NCI-H345 (cell line): ENCODE results near the gene CMSS1.
"Not testable (repeated sequence)": the region's sequence is repeated elsewhere in the genome, so short reads cannot be mapped to it uniquely, and the experiment has no call there.

Experiments used
- DNase-seq: peaks from one replicate; lab custom pipeline; 2025; lab: John Stamatoyannopoulos, UW

The CMSS1 gene

GRCh38 chr3:100024520-100025303, 207.1 kb downstream of the CMSS1 start:
- DNase-seq, result no peak

DNA sequence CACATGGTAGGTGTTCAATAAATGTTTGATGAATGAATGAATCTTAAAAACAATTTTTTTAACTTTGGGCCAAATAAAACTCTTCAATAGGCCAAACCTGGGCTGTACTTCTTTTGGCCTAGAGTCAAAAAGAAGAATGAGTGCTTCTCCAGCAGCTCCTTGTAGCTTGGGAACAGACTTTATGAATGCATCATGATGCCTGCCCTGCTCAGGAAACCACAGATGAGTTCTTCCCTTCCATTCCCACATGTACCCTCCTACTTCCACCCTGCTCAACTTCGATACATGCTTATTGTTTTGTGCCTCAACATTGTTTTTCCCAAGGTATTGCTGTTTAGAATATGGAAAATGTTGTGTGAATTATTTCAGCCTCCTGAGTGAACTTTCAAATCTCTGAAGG, 209.7 kb downstream of the CMSS1 start:
- no peak for DNase-seq

GRCh38 chr3:100029052-100029451, 211.4 kb downstream of the CMSS1 start:
- no peak for DNase-seq

- DNase-seq, result no peak
Measured at GRCh38 chr3:100029689-100030088, 212.0 kb downstream of the CMSS1 start.

- no peak for DNase-seq
Measured at GRCh38 chr3:100030346-100030745, 212.7 kb downstream of the CMSS1 start.

DNA sequence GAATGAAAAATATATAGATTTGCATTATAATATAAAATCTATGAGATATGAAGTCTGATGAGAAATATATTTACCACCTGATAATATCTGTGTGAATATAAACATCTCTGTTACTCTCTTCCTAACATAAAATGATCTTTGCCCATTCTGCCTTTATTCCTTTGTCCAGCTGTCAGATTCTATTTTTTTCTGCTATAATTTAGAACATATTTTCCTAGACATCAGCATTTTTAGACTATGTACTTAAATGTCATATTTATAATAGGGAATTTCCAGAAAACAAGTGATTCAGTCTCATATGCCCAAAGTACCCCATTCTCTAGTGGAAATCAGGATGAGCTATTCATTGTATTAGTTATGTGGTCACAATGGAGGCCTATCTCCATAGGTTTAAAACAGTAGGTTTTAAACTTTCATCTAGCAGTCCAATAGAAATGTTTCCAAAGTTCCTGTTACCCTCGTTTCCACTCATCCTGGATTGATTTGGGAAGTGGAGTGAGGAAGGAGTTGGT, 213.3 kb downstream of the CMSS1 start:
- no peak for DNase-seq

GRCh38 chr3:100032243-100032642, 214.6 kb downstream of the CMSS1 start:
- DNase-seq, result no peak

- no peak for DNase-seq
Measured at GRCh38 chr3:100033184-100033583, 215.5 kb downstream of the CMSS1 start.

- no peak for DNase-seq
Measured at GRCh38 chr3:100033903-100034471, 216.3 kb downstream of the CMSS1 start.

DNA sequence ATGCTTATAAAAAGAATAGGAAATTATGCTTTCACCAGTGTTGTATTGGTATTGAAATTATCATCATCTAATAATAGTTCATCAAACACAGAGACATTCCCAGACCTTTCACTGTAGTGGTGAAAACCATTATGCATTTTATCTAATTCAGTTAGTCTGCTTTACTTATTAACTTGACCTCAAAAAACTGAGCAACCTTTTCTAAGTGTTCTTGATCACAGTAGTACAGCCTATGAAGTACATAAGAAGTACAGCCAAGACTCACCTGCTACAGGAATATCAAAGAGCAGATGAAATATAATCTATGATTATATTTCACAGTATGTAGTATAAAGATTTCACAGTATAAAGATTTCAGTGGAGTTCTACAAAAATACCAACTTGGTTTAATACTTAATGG, 221.4 kb downstream of the CMSS1 start:
- no peak for DNase-seq

GRCh38 chr3:100040451-100041225, 223.0 kb downstream of the CMSS1 start:
- no peak for DNase-seq

DNA sequence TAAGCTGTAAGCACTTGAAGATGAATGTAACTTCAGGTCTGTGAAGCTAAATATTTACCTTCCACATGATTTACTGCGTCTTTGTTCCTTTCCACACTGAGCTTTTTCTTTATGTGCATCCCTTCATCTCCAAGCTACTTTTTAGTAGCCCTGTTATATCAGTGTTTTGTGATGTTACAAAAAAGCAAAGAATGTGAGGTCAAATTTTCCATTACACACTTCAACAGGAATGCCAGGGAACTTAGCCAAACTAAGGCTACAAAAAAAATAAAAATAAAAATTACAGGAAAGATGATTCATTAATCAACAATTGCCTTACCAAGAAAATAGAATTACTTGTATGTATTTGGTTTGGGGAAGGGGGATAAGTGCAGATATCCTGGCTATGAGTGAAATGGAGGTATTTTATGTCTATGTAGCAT, 223.7 kb downstream of the CMSS1 start:
- DNase-seq, result no peak

GRCh38 chr3:100042166-100042981, 224.7 kb downstream of the CMSS1 start:
- no peak for DNase-seq

DNA sequence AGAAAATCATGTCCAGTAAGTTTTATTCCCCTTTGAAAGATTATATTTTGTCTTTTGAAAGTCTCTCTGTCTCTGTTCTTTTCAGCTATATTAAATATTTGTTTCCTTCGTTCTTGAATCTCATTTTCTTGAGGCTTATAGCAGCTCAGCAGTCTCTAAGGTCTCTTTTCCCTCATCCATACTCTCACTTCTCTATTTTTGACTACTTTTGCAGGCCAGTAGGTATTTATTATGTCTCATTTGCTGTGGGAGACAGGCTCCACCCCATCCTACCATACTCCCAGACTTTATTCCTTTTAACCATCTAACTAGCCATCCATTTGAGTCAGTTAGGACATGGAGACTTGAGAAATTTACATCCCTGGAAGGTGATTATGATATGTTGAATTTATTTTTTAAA, 225.6 kb downstream of the CMSS1 start:
- DNase-seq, result no peak

- DNase-seq, result no peak
Measured at GRCh38 chr3:100044369-100044768, 226.7 kb downstream of the CMSS1 start.

DNA sequence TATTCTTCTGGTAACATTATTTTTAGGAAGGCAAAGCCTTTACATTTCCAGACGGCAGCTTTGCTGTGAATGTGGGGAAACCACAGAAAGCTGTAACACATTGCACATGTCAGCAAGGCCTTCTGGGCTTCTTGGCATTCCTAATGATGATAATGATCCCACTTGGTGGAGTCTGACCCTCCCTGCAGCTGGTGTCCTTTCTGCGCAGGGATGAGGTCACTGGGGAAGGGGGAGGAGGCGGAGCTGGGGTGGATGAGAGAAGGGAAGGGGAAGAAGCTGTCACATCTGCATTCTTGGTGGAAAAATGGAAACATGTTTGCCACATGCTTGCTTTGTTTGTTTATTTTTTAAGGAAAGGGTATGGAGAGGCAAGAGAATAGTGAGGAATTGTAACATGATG, 228.0 kb downstream of the CMSS1 start:
- DNase-seq, result no peak

- DNase-seq, result no peak
Measured at GRCh38 chr3:100046986-100047385, 229.3 kb downstream of the CMSS1 start.

DNA sequence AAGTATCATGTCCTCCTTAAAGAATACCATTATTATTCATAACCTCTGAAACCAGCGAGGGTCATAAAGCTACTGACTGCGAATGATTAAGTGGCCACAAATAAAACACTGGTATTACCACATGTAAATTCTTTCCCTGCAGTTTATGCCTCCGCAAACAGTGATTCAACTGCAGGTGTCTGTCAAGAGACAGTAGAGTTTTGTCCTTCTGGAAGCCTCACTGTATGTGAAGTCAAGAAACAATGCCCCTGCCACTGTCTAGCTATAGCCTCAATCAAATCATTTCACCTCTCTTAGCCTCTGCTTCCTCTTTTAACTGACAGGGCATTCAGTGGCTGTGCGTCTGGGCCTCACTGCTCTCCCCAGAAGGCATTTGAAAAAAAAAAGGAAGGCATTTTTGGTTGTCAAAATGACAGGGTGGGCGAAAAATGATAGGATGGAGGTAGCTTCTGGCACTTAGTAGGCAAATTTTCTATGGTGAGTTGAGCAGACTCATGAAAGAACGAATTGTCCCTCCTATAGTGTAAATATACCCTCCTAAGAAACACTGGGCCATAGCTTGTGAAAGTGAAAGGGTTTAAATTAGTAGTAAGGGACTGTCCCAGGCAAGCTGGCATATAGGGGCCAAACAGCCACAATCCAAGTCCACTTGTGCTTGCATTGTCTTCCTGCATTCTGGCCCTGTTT, 229.9 kb downstream of the CMSS1 start:
- DNase-seq, result no peak

- no peak for DNase-seq
Measured at GRCh38 chr3:100048248-100048647, 230.6 kb downstream of the CMSS1 start.

DNA sequence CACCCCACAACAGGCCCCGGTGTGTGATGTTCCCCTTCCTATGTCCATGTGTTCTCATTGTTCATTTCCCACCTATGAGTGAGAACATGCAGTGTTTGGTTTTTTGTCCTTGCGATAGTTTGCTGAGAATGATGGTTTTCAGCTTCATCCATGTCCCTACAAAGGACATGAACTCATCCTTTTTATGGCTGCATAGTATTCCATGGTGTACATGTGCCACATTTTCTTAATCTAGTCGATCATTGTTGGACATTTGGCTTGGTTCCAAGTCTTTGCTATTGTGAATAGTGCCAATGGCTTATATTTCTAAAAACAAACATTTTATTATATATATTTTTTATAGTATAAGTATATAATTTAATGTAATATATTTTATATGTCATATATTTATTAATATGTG, 233.9 kb downstream of the CMSS1 start:
- DNase-seq, result not testable (repeated sequence)

GRCh38 chr3:100053951-100054620, 236.4 kb downstream of the CMSS1 start:
- no peak for DNase-seq
